Tibial nerve (tissue), 3 donors: ENCODE data around the gene LDB3.

Source experiments
- CTCF ChIP-seq, 5 experiments: fragments of 200-600 bp in 3 of 5; fragments of 450-650 bp in 2 of 5; sonication (generic) in 3 of 5; IDR thresholded peaks; one replicate each; pipeline ENCODE4 v1.5.1; 2016 to 2019; ENCODE audit warnings: antibody characterized with exemption in 5 of 5, mild to moderate bottlenecking in 3 of 5, moderate library complexity in 2 of 5
- POLR2A ChIP-seq, 2 donors: fragments of 450-650 bp; IDR thresholded peaks; one replicate each; pipeline ENCODE4 v1.6.1; 2017; ENCODE audit warnings: antibody characterized with exemption in 2 of 2, mild to moderate bottlenecking in 2 of 2, moderate library complexity in 2 of 2

GRCh38 chr10:86690657-86691084 is 22.4 kb downstream of the LDB3 start:
- TF ChIP-seq CTCF (IDR thresholded peaks at IDR 0.05): no peak
- no peak for TF ChIP-seq POLR2A (IDR thresholded peaks at IDR 0.05)
